ENCODE results near the gene BUB1. TPM values are rescaled to one million over a fixed set of nuclear protein-coding genes. Genes with fewer than 3 reads are reported as not detected.

BUB1 gene
- polyA plus RNA-seq, 1 donor from 2014 or later = 2.4 TPM

DNA sequence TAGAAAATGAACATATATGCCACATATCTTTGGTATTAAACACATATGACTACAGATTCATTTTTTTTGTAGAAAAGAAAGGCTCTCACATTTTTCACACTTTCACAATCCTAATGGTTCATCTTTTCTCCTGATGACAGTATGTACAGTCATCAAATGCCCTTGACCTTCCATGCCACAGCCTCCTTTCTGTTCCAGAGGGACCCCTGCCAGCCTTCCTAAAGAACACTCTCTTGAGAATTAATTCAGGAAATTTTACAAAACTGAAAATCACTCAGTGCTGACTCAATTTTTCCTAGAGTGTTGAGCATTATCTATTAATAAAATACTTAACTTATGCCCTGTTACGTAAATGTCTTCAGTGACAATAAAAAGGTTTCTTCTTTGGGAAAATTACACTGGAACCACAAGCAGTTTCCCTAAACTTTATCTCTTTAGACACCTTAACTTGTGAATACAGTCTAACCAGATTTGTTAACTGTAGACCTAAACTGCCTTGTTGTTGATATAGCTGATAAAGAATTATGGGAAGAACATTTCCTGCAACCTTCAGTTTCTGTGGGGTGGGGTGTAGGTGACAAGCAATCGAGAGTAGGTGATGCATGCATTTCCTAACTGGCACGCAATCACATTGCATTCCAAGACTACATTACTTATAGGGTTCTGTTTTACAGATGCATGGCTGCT is 39.2 kb upstream of the BUB1 start:
- H3K9ac ChIP-seq (ENCODE audit: low read length) = no peak overlapping the region
- H3K4me2 ChIP-seq (ENCODE audit: low read length) = no peak overlapping the region
- H3K4me3 ChIP-seq (ENCODE audit: low read length) = no peak overlapping the region
- no peaks in the 10 kb centered on the region for H3K79me2 ChIP-seq (replicated peaks; ENCODE audit: insufficient read depth, low read length)
- H3K9me2 ChIP-seq (ENCODE audit: insufficient read depth, low read length) = no peaks in the 10 kb centered on the region
- no peaks in the 10 kb centered on the region for H3K27me3 ChIP-seq (ENCODE audit: insufficient read depth, low read depth, low read length)
- no peaks in the 10 kb centered on the region for H3K9me3 ChIP-seq (ENCODE audit: low read length)
- H3K36me3 ChIP-seq (ENCODE audit: insufficient read depth, low read length) = no peaks in the 10 kb centered on the region
- no peaks in the 10 kb centered on the region for H4K20me1 ChIP-seq (ENCODE audit: insufficient read depth)
- TF ChIP-seq POLR2AphosphoS5 (IDR thresholded peaks at IDR 0.05) (no peak), EZH2 (IDR thresholded peaks at IDR 0.05; ENCODE audit: borderline replicate concordance, insufficient read depth, low read length, poor library complexity, severe bottlenecking) (no peak), EP300 (conservative IDR thresholded peaks at IDR 0.05; ENCODE audit: poor library complexity, severe bottlenecking) (no peak), REST (IDR thresholded peaks at IDR 0.05; ENCODE audit: borderline replicate concordance) (no peak), TAF1 (IDR thresholded peaks at IDR 0.05; ENCODE audit: low read depth) (no peak), MXI1 (conservative IDR thresholded peaks at IDR 0.05; ENCODE audit: poor library complexity, severe bottlenecking) (no peak), SMC3 (conservative IDR thresholded peaks at IDR 0.05; ENCODE audit: poor library complexity) (no peak), RAD21 (conservative IDR thresholded peaks at IDR 0.05) (no peak)
- TF ChIP-seq, protein P1, sequence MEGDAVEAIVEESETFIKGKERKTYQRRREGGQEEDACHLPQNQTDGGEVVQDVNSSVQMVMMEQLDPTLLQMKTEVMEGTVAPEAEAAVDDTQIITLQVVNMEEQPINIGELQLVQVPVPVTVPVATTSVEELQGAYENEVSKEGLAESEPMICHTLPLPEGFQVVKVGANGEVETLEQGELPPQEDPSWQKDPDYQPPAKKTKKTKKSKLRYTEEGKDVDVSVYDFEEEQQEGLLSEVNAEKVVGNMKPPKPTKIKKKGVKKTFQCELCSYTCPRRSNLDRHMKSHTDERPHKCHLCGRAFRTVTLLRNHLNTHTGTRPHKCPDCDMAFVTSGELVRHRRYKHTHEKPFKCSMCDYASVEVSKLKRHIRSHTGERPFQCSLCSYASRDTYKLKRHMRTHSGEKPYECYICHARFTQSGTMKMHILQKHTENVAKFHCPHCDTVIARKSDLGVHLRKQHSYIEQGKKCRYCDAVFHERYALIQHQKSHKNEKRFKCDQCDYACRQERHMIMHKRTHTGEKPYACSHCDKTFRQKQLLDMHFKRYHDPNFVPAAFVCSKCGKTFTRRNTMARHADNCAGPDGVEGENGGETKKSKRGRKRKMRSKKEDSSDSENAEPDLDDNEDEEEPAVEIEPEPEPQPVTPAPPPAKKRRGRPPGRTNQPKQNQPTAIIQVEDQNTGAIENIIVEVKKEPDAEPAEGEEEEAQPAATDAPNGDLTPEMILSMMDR (IDR thresholded peaks at IDR 0.05; ENCODE audit: poor library complexity, severe bottlenecking) = no peak
- no peak overlapping the region for H3K27ac ChIP-seq (ENCODE audit: low read length)
- no peak overlapping the region for H2AFZ ChIP-seq (ENCODE audit: low read depth, low read length)
- no peaks in the 10 kb centered on the region for H3F3A ChIP-seq (ENCODE audit: insufficient read depth, low read length, poor library complexity, severe bottlenecking)

GRCh38 chr2:110714452-110715224 is 36.8 kb upstream of the BUB1 start:
- H3F3A ChIP-seq (ENCODE audit: insufficient read depth, low read length, poor library complexity, severe bottlenecking) = no peaks in the 10 kb centered on the region
- no peak for TF ChIP-seq EZH2 (IDR thresholded peaks at IDR 0.05; ENCODE audit: borderline replicate concordance, insufficient read depth, low read length, poor library complexity, severe bottlenecking)
- TF ChIP-seq MXI1 (conservative IDR thresholded peaks at IDR 0.05; ENCODE audit: poor library complexity, severe bottlenecking) = no peak
- TF ChIP-seq RAD21 (conservative IDR thresholded peaks at IDR 0.05) = no peak
- no peak for TF ChIP-seq EP300 (conservative IDR thresholded peaks at IDR 0.05; ENCODE audit: poor library complexity, severe bottlenecking)
- no peak for TF ChIP-seq REST (IDR thresholded peaks at IDR 0.05; ENCODE audit: borderline replicate concordance)
- TF ChIP-seq TAF1 (IDR thresholded peaks at IDR 0.05; ENCODE audit: low read depth) = no peak
- TF ChIP-seq, protein P1 (IDR thresholded peaks at IDR 0.05; ENCODE audit: poor library complexity, severe bottlenecking) = no peak
- no peak for TF ChIP-seq SMC3 (conservative IDR thresholded peaks at IDR 0.05; ENCODE audit: poor library complexity)
- TF ChIP-seq POLR2AphosphoS5 (IDR thresholded peaks at IDR 0.05) = no peak
- H3K4me3 ChIP-seq (ENCODE audit: low read length) = no peak overlapping the region
- H3K36me3 ChIP-seq (ENCODE audit: insufficient read depth, low read length) = no peaks in the 10 kb centered on the region
- no peaks in the 10 kb centered on the region for H3K27me3 ChIP-seq (ENCODE audit: insufficient read depth, low read depth, low read length)
- no peaks in the 10 kb centered on the region for H3K9me2 ChIP-seq (ENCODE audit: insufficient read depth, low read length)
- no peaks in the 10 kb centered on the region for H3K79me2 ChIP-seq (replicated peaks; ENCODE audit: insufficient read depth, low read length)
- no peak overlapping the region for H3K4me2 ChIP-seq (ENCODE audit: low read length)
- no peak overlapping the region for H3K9ac ChIP-seq (ENCODE audit: low read length)
- no peaks in the 10 kb centered on the region for H4K20me1 ChIP-seq (ENCODE audit: insufficient read depth)
- H3K9me3 ChIP-seq (ENCODE audit: low read length) = no peaks in the 10 kb centered on the region
- no peak overlapping the region for H2AFZ ChIP-seq (ENCODE audit: low read depth, low read length)
- no peak overlapping the region for H3K27ac ChIP-seq (ENCODE audit: low read length)
